H1 (cell line): ENCODE data around the gene GALNT17. TPM values are rescaled to one million over a fixed set of nuclear protein-coding genes. Genes with fewer than 3 reads are reported as not detected.

Experiments used
- CTCF ChIA-PET: fragments of 300-600 bp; sonication (Branson Sonifier 250); formaldehyde crosslinking; loops from one replicate; lab custom pipeline; 2021; ENCODE audit not compliant: partially characterized antibody; lab: Charles Lee
- POLR2A ChIA-PET: fragments of 300-600 bp; sonication (Branson Sonifier 250); formaldehyde crosslinking; loops from one replicate; lab custom pipeline; 2021; ENCODE audit warnings: inconsistent platforms; ENCODE audit not compliant: partially characterized antibody; lab: Charles Lee
- DNase-seq, 2 experiments: peaks; one replicate each; pipeline versions ENCODE4 v3.0.0 to v3.0.0-alpha.2; 2010 to 2022; ENCODE audit warnings: low spot score in 2 of 2, low read depth in 1 of 2, mixed read lengths in 1 of 2
- FAIRE-seq: peaks from 2 replicates; lab custom pipeline; 2011; peaks lifted over from hg19 to GRCh38; lab: Jason Lieb, UNC
- H2AFZ ChIP-seq: 2 replicates; pipeline ENCODE4 v1.8.1; 2012; ENCODE audit warnings: low read length, inconsistent platforms
- H2AK5ac ChIP-seq: 2 replicates; pipeline ENCODE4 v1.6.1; 2013; ENCODE audit warnings: low read depth, low read length
- H2BK120ac ChIP-seq: replicated peaks from 2 replicates; pipeline ENCODE3; 2013; ENCODE audit warnings: low read depth, low read length, inconsistent platforms
- H2BK12ac ChIP-seq: 2 replicates; pipeline ENCODE4 v1.6.1; 2013; ENCODE audit warnings: low read depth, low read length
- H2BK15ac ChIP-seq: 2 replicates; pipeline ENCODE4 v1.6.1; 2013; ENCODE audit warnings: low read length
- H2BK20ac ChIP-seq: 2 replicates; pipeline ENCODE4 v1.6.1; 2013; ENCODE audit warnings: low read length
- H2BK5ac ChIP-seq: 2 replicates; pipeline ENCODE4 v1.6.1; 2013; ENCODE audit warnings: low read depth, low read length
- H3K14ac ChIP-seq: 2 replicates; pipeline ENCODE4 v1.6.1; 2013; ENCODE audit warnings: inconsistent platforms; ENCODE audit not compliant: insufficient read length
- H3K18ac ChIP-seq: 2 replicates; pipeline ENCODE4 v1.6.1; 2013; ENCODE audit warnings: low read length; ENCODE audit errors: extremely low read depth
- H3K23ac ChIP-seq: 2 replicates; pipeline ENCODE4 v1.6.1; 2013; ENCODE audit warnings: inconsistent platforms; ENCODE audit not compliant: insufficient read length
- H3K23me2 ChIP-seq: 2 replicates; pipeline ENCODE4 v1.6.1; 2013; ENCODE audit warnings: low read depth, low read length
- H3K27ac ChIP-seq: 2 replicates; pipeline ENCODE4 v1.6.1; 2011; ENCODE audit warnings: low read depth, low read length, inconsistent platforms
- H3K27me3 ChIP-seq, 4 experiments: replicated peaks in 1 of 4; 1 replicate in 1 of 4; 2 replicates in 3 of 4; pipeline versions ENCODE4 v1.6.1 to v1.8.1; 2011 to 2013; ENCODE audit warnings: low read length in 3 of 4, mild to moderate bottlenecking in 3 of 4, inconsistent platforms in 2 of 4, mixed read lengths in 2 of 4, moderate library complexity in 1 of 4; ENCODE audit not compliant: control insufficient read depth in 3 of 4, insufficient read depth in 3 of 4; ENCODE audit errors: extremely low read depth in 1 of 4
- H3K36me3 ChIP-seq, 4 experiments: 2 replicates each; pipeline versions ENCODE4 v1.6.1 to v1.8.1; 2011 to 2013; ENCODE audit warnings: mild to moderate bottlenecking in 4 of 4, low read length in 3 of 4, moderate library complexity in 2 of 4, control low read depth in 1 of 4, inconsistent platforms in 1 of 4; ENCODE audit not compliant: insufficient read depth in 4 of 4, control insufficient read depth in 2 of 4
- H3K4ac ChIP-seq: replicated peaks from 2 replicates; pipeline ENCODE3; 2013; ENCODE audit warnings: low read length, low read depth, mixed read lengths, inconsistent platforms; ENCODE audit not compliant: insufficient read length
- H3K4me1 ChIP-seq, 4 experiments: replicated peaks in 1 of 4; 1 replicate in 1 of 4; 2 replicates in 3 of 4; pipeline versions ENCODE4 v1.6.1 to v1.8.1; 2011 to 2013; ENCODE audit warnings: low read length in 3 of 4, inconsistent platforms in 2 of 4, mixed read lengths in 1 of 4; ENCODE audit not compliant: insufficient read depth in 4 of 4, control insufficient read depth in 3 of 4
- H3K4me2 ChIP-seq, 2 experiments: 2 replicates each; pipeline versions ENCODE4 v1.6.1 to v1.8.1; 2011 to 2013; ENCODE audit warnings: low read depth in 2 of 2, low read length in 2 of 2, control low read depth in 1 of 2, inconsistent platforms in 1 of 2, mild to moderate bottlenecking in 1 of 2; ENCODE audit not compliant: insufficient read depth in 1 of 2
- H3K4me3 ChIP-seq, 4 experiments: fragments of 200-600, 300-600 bp in 1 of 4; sonication (generic), shearing (Covaris generic), sonication (Bioruptor Twin) in 1 of 4; 2 replicates each; pipeline versions ENCODE4 v1.5.1 to v1.8.1; 2011 to 2016; ENCODE audit warnings: low read length in 4 of 4, low read depth in 3 of 4, control low read depth in 2 of 4, inconsistent platforms in 2 of 4, mild to moderate bottlenecking in 2 of 4, mixed read lengths in 1 of 4, moderate library complexity in 1 of 4; ENCODE audit not compliant: insufficient read depth in 2 of 4; ENCODE audit errors: extremely low read depth in 1 of 4
- H3K56ac ChIP-seq: replicated peaks from 2 replicates; pipeline ENCODE3; 2013; ENCODE audit warnings: low read depth, mild to moderate bottlenecking, mixed read lengths, low read length, inconsistent platforms; ENCODE audit not compliant: insufficient read length
- H3K79me1 ChIP-seq: 2 replicates; pipeline ENCODE4 v1.6.1; 2013; ENCODE audit warnings: low read depth, low read length, control low read depth
- H3K79me2 ChIP-seq, 2 experiments: 2 replicates each; pipeline versions ENCODE4 v1.6.1 to v1.8.1; 2012 to 2013; ENCODE audit warnings: low read length in 2 of 2, mild to moderate bottlenecking in 2 of 2, inconsistent platforms in 1 of 2; ENCODE audit not compliant: insufficient read depth in 2 of 2, control insufficient read depth in 1 of 2
- H3K9ac ChIP-seq, 4 experiments: replicated peaks in 1 of 4; 1 replicate in 1 of 4; 2 replicates in 3 of 4; pipeline versions ENCODE4 v1.6.1 to v1.8.1; 2011 to 2013; ENCODE audit warnings: low read depth in 3 of 4, low read length in 3 of 4, control low read depth in 2 of 4, mild to moderate bottlenecking in 2 of 4, moderate library complexity in 2 of 4, inconsistent platforms in 1 of 4; ENCODE audit errors: extremely low read depth in 1 of 4
- H3K9me3 ChIP-seq, 2 experiments: 2 replicates each; pipeline versions ENCODE4 v1.6.1 to v1.8.1; 2012 to 2013; ENCODE audit warnings: mild to moderate bottlenecking in 2 of 2, moderate library complexity in 2 of 2, control low read depth in 1 of 2, inconsistent platforms in 1 of 2, low read depth in 1 of 2, low read length in 1 of 2, mixed read lengths in 1 of 2; ENCODE audit not compliant: insufficient read depth in 2 of 2
- H4K20me1 ChIP-seq, 2 experiments: replicated peaks in 1 of 2; 2 replicates each; pipeline versions ENCODE3 to v1.8.1; 2011 to 2013; ENCODE audit warnings: inconsistent platforms in 2 of 2, low read length in 2 of 2, mild to moderate bottlenecking in 1 of 2; ENCODE audit not compliant: insufficient read depth in 2 of 2, control insufficient read depth in 1 of 2
- H4K5ac ChIP-seq: 2 replicates; pipeline ENCODE4 v1.6.1; 2013; ENCODE audit warnings: low read length, low read depth, mixed read lengths, inconsistent platforms; ENCODE audit not compliant: insufficient read length
- H4K8ac ChIP-seq: 2 replicates; pipeline ENCODE4 v1.8.0; 2013; ENCODE audit warnings: mild to moderate bottlenecking, moderate library complexity, low read length, inconsistent platforms; ENCODE audit not compliant: insufficient read depth; ENCODE audit errors: extremely low read depth
- H4K91ac ChIP-seq: replicated peaks from 2 replicates; pipeline ENCODE3; 2013; ENCODE audit warnings: low read length, mixed read lengths, inconsistent platforms; ENCODE audit not compliant: insufficient read length
- E2F6 ChIP-seq: IDR thresholded peaks from 2 replicates; pipeline ENCODE4 v1.6.1; 2012; ENCODE audit warnings: inconsistent platforms
- EZH2 ChIP-seq: fragments of 200-600 bp; sonication (generic); IDR thresholded peaks from 2 replicates; pipeline ENCODE4 v1.7.1; 2012; ENCODE audit warnings: low read depth, mild to moderate bottlenecking, moderate library complexity, low read length, inconsistent platforms; ENCODE audit not compliant: severe bottlenecking
- GTF2F1 ChIP-seq: IDR thresholded peaks from 2 replicates; pipeline ENCODE4 v1.6.1; 2012; ENCODE audit warnings: low read depth, low read length, improper control_type of control experiment, borderline replicate concordance
- HDAC2 ChIP-seq, 2 experiments: fragments of 300-600 bp in 1 of 2; sonication (generic) in 1 of 2; IDR thresholded peaks; 2 replicates each; pipeline ENCODE4 v1.6.1; 2011 to 2012; ENCODE audit warnings: low read depth in 2 of 2, low read length in 2 of 2, mild to moderate bottlenecking in 2 of 2, moderate library complexity in 2 of 2, borderline replicate concordance in 1 of 2, inconsistent platforms in 1 of 2
- JUND ChIP-seq: IDR thresholded peaks from 2 replicates; pipeline ENCODE4 v1.6.1; 2011; ENCODE audit warnings: mild to moderate bottlenecking, improper control_type of control experiment, low read length
- MAFK ChIP-seq: IDR thresholded peaks from 2 replicates; pipeline ENCODE4 v1.6.1; 2012; ENCODE audit warnings: low read depth, mild to moderate bottlenecking, improper control_type of control experiment, low read length
- MAX ChIP-seq: IDR thresholded peaks from 2 replicates; pipeline ENCODE4 v1.6.1; 2012; ENCODE audit warnings: inconsistent platforms
- PHF8 ChIP-seq: fragments of 200-600 bp; sonication (generic); conservative IDR thresholded peaks from 2 replicates; pipeline ENCODE4 v1.7.1; 2012; ENCODE audit warnings: low read depth, mild to moderate bottlenecking, inconsistent platforms, low read length, moderate library complexity
- POLR2AphosphoS5 ChIP-seq: IDR thresholded peaks from 2 replicates; pipeline ENCODE4 v1.6.1; 2011; ENCODE audit warnings: low read depth, low read length
- YY1 ChIP-seq: IDR thresholded peaks from 2 replicates; pipeline ENCODE4 v1.6.1; 2011; ENCODE audit warnings: low read depth, mild to moderate bottlenecking, low read length
- WGBS, 2 experiments: shearing (Covaris generic) in 1 of 2; methylation state at CpG; one replicate each; pipeline versions ENCODE4 v1.1.6 to v1.1.7; 2013 to 2015; ENCODE audit warnings: low lambda C conversion rate in 2 of 2, mixed read lengths in 2 of 2, inconsistent platforms in 1 of 2, low coverage in 1 of 2, missing lambda C conversion rate in 1 of 2; ENCODE audit not compliant: insufficient replicate concordance in 2 of 2, insufficient coverage in 1 of 2, insufficient read length in 1 of 2; ENCODE audit errors: extremely low coverage in 1 of 2, missing lambda C conversion rate in 1 of 2; 5-methylcytosine and 5-hydroxymethylcytosine counted together
- polyA plus RNA-seq, 7 experiments: library from polyadenylated mRNA; depleted of rRNA in 3 of 7; stranded (reverse) in 5 of 7; unstranded in 2 of 7; fragments of >200 nt in 5 of 7; fragments of 200-250 nt in 2 of 7; gene quantifications; 1 replicate in 5 of 7; 2 replicates in 1 of 7; 4 replicates in 1 of 7; pipeline versions ENCODE4 v1.2.1 to v1.2.3, GENCODE V29; 2011 to 2013; ENCODE audit warnings: missing spikeins in 2 of 7, mixed read lengths in 2 of 7
- total RNA-seq: library from RNA; stranded (reverse); fragmentation: NEBNext Ultra II Directional; extraction: Animal tissue kit (Norgen Biotek cat#: 25700); gene quantifications from 2 replicates; pipeline ENCODE4 v1.2.1, GENCODE V29; 2021

The GALNT17 gene
- total and polyA plus RNA-seq, 2 of the 8 experiments (the other 6 are each of a cell fraction or from before 2014, with no cell fraction given): 37.7 to 47.0 TPM

- FAIRE-seq: peak; percentile 72
- no peaks in the 10 kb centered on the region for H3K9me3 ChIP-seq
- no peaks in the 10 kb centered on the region; a peak in 1 of 8 replicates for H3K36me3 ChIP-seq
- H2BK12ac ChIP-seq: peak overlapping the region; percentile 83
- H3K9ac ChIP-seq: no peak overlapping the region
- H3K4me2 ChIP-seq: peak overlapping the region; percentile 48 to 49; a peak in 3 of 4 replicates
- peak overlapping the region; percentile 7 for H3K56ac ChIP-seq
- no peak overlapping the region; the same call in 1 of the 2 replicates for H2BK15ac ChIP-seq
- H3K4me3 ChIP-seq: peak overlapping the region in 1 of 4 experiments; percentile 7; a peak in 1 of 8 replicates
- H3K4me1 ChIP-seq: peaks cover 4 to 37% (median 31%) of the 10 kb centered on the region in 4 experiments
- peak overlapping the region; percentile 92 for H3K4ac ChIP-seq
- H4K8ac ChIP-seq: no peak overlapping the region
- no peak overlapping the region for H2AFZ ChIP-seq
- H3K79me1 ChIP-seq: peaks cover 4% of the 10 kb centered on the region; the same call in 1 of the 2 replicates
- ChIA-PET POLR2A (interaction anchor here (0.6 to 2.9 kb wide), 6 partner anchors 9 to 68 kb away, joined by 3 to 41 read pairs (median 6); no protein-coding TSS in a partner anchor), CTCF (interaction anchor here (0.7 to 1.8 kb wide), 7 partner anchors 12 to 268 kb away, joined by 3 to 6 read pairs (median 4); no protein-coding TSS in a partner anchor)
- H4K20me1 ChIP-seq: no peaks in the 10 kb centered on the region
- no peaks in the 10 kb centered on the region for H3K27me3 ChIP-seq
- peak overlapping the region; percentile 94 for H4K91ac ChIP-seq
- H3K27ac ChIP-seq: peak overlapping the region; percentile 57; the same call in 1 of the 2 replicates
- H2BK120ac ChIP-seq: peak overlapping the region; percentile 94
- H3K79me2 ChIP-seq: peaks cover 0 to 11% of the 10 kb centered on the region in 2 experiments; a peak in 1 of 4 replicates
- DNase-seq: no peak
- peak overlapping the region; percentile 97 for H2BK20ac ChIP-seq
- H3K18ac ChIP-seq: peak overlapping the region; percentile 97
- WGBS, 2 experiments: 34% methylated on average over 5 of the region's 5 CpGs; no CpG with 5 or more reads in 1 of the 2 experiments
- no peak overlapping the region for H4K5ac ChIP-seq
- H2AK5ac ChIP-seq: 0 out of 2 replicates have a peak overlapping the region, but pooled peaks have one; percentile 84
- peak overlapping the region; percentile 99; the same call in 1 of the 2 replicates for H2BK5ac ChIP-seq
- H3K23me2 ChIP-seq: no peaks in the 10 kb centered on the region
- no peak overlapping the region for H3K23ac ChIP-seq
- H3K14ac ChIP-seq: no peak overlapping the region
- TF ChIP-seq JUND: no peak
- no peak for TF ChIP-seq MAFK
- 0 out of 4 replicates have a peak, but pooled peaks of 1 of the 2 experiments have one; percentile 11 for TF ChIP-seq HDAC2 (IDR thresholded peaks at IDR 0.05; ENCODE audit: borderline replicate concordance in 1 of 2, low read depth in 2 of 2, low read length in 2 of 2)
- TF ChIP-seq POLR2AphosphoS5: no peak
- no peak for TF ChIP-seq PHF8
- peak; percentile 87 for TF ChIP-seq MAX
- peak; percentile 65; the same call in 1 of the 2 replicates for TF ChIP-seq E2F6
- TF ChIP-seq GTF2F1: no peak
- TF ChIP-seq EZH2: no peak
- TF ChIP-seq YY1: no peak
Measured at GRCh38 chr7:71466448-71467145, 334.7 kb downstream of the GALNT17 start.
